ENCODE measurements around the gene SULT1E1.
"Not testable (repeated sequence)": the region's sequence is repeated elsewhere in the genome, so short reads cannot be mapped to it uniquely, and the experiment has no call there.

GRCh38 chr4:69825056-69825455 lies 34.9 kb downstream of the SULT1E1 start:
- TF ChIP-seq POLR2A, EP300, POLR2AphosphoS5 (IDR thresholded peaks at IDR 0.05): not testable (repeated sequence)
- TF ChIP-seq, protein P1, sequence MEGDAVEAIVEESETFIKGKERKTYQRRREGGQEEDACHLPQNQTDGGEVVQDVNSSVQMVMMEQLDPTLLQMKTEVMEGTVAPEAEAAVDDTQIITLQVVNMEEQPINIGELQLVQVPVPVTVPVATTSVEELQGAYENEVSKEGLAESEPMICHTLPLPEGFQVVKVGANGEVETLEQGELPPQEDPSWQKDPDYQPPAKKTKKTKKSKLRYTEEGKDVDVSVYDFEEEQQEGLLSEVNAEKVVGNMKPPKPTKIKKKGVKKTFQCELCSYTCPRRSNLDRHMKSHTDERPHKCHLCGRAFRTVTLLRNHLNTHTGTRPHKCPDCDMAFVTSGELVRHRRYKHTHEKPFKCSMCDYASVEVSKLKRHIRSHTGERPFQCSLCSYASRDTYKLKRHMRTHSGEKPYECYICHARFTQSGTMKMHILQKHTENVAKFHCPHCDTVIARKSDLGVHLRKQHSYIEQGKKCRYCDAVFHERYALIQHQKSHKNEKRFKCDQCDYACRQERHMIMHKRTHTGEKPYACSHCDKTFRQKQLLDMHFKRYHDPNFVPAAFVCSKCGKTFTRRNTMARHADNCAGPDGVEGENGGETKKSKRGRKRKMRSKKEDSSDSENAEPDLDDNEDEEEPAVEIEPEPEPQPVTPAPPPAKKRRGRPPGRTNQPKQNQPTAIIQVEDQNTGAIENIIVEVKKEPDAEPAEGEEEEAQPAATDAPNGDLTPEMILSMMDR (IDR thresholded peaks at IDR 0.05): not testable (repeated sequence)
